ENCODE data around the gene SLC25A30.

DNA sequence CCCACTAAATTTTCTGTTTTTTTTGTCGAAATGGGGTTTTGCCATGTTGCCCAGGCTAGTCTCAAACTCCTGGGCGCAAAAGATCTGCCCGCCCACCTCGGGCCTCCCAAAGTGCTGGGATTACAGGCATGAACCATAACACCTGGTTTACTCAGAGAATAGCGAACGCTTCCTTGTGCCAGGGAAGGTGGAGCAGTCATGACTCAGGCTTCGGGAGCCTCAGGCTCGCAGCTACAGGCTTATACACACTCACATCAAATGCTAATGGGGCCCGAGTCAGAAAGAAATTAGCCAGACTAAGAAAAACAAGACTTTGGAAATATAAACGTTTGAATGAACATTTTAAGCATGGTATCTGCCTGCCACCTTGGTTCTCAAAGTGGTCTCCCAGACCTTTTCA, 66.1 kb downstream of the SLC25A30 start:
- TF ChIP-seq, protein P1, sequence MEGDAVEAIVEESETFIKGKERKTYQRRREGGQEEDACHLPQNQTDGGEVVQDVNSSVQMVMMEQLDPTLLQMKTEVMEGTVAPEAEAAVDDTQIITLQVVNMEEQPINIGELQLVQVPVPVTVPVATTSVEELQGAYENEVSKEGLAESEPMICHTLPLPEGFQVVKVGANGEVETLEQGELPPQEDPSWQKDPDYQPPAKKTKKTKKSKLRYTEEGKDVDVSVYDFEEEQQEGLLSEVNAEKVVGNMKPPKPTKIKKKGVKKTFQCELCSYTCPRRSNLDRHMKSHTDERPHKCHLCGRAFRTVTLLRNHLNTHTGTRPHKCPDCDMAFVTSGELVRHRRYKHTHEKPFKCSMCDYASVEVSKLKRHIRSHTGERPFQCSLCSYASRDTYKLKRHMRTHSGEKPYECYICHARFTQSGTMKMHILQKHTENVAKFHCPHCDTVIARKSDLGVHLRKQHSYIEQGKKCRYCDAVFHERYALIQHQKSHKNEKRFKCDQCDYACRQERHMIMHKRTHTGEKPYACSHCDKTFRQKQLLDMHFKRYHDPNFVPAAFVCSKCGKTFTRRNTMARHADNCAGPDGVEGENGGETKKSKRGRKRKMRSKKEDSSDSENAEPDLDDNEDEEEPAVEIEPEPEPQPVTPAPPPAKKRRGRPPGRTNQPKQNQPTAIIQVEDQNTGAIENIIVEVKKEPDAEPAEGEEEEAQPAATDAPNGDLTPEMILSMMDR (IDR thresholded peaks at IDR 0.05), result no peak
- TF ChIP-seq POLR2A (IDR thresholded peaks at IDR 0.05) (no peak), EP300 (IDR thresholded peaks at IDR 0.05) (no peak)

All from stomach (tissue), 4 donors.